GM18499 (cell line): ENCODE results near the gene ATRN.

Experiments used
- ATAC-seq: cut with Tn5 transposase; IDR thresholded peaks from one replicate; pipeline ENCODE4 v1.9.1; 2021; ENCODE audit warnings: moderate number of reproducible peaks; ENCODE audit not compliant: insufficient read depth, unreplicated experiment

Gene ATRN

DNA sequence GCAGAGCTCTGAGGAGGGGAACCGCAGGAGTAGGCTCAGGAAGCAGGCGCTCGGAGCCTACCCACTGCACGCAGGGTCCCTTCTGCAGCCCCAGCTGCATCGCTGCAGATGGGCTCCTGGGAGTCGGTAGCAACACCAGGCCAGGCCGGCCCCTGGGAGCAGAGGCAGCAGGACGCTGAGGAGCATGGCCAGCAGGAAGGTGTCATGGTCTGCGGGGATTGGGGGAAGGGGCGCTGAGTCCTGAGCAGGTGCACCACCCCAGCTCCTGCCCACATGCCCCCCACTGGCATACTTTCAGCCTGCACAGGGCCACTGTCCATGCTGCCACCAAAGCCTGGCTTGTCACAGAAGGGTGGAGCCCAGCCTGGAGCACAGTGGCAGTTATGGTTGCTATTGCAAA, 200.1 kb downstream of the ATRN start:
- no peak for ATAC-seq

DNA sequence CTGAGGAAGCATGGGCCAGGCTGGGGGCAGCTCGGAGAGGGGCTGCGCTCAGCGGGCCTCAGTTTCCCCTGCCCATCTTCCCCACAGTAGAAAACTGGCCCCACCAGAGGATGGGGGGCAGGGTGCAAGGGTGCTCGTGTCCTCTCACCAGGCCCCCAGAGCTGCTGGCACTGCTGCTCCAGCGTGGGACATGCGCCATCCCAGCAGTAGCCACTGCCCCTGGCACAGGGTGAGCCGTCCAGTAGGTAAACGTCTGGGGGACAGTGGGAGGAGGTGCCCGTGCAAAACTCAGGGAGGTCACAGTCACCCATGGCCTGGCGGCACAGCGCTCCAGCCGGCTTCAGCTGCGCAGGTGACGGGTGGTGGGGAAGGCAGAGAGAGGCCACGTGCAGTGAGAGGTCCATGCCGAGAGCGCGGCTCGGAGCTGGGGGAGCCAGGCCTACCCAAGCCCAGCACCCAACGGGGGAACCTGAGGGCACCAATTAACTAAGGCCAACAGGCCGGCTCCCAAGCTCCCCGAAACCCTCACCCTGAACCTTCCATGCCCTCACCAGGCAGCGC, 201.2 kb downstream of the ATRN start:
- ATAC-seq = no peak

DNA sequence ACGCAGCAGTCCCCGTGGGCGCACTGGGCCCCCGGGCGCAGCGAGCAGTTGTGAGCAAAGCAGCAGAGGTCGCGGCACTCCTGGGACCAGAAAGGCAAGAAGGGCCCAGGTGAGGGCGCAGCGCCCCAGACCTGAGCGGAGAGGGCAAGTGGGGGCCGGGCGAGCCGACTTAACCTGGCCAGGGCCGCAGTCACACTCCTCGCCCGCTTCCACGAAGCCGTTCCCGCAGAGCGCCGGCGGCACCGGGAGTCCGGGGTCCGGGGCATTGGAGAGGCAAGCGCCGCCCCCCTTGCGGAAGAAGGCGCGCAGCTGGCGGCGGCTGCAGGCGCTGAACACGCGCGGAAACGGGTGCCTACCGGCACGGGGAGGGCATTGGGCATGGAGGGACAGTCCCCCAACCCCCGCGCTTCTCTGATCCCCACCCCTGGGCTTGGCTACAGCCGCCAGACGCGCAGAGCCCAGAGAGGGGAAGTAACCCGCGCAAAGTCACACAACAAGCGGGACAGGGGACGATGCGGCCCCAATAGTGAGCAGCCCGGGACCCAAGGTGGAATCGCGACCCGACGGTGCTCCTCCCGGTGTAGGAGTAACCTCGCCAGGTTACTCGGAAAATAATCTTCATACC, 201.8 kb downstream of the ATRN start:
- ATAC-seq = no peak

- ATAC-seq = no peak
Measured at GRCh38 chr20:3673221-3674070, 202.6 kb downstream of the ATRN start.

DNA sequence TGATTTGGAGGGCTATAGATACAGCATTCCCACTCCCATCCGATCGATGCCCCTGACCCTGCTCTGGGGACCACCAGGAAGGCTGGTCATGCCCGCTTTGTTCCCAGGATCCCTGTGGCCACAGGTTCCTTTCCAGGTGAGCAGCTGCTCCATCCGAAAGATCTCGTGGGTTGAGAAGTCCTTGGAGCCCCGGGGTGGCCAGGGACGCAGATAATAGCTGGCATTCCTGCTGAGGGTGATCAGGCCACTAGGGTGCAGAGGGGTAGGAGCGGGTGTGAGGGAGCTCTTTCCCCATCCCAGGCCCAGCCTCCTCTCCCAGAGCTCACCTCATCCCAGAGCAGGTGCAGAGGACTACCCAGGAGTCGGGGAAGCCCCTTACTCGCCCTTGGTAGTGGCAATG, 203.6 kb downstream of the ATRN start:
- no peak for ATAC-seq

GRCh38 chr20:3674995-3675900, 204.4 kb downstream of the ATRN start:
- no peak for ATAC-seq

DNA sequence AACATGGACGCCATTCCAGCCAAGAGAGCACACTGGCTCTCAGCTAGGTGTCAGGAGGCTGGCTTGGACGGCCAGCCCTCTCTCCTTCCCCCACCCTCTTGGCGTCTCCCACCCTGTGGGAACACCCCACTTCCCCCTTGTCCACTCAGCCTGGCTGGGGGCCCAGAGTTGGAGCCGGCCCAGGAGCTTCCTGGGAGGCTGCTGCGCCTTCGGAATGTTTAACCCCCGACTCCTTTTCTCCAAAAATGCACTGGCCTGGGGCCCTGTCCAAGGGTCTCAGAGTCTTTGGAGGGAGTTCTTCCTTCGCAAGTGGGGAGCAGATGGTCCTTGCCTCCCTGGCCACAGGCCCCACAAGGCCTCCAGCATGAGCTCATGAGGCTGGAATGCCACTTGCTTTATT, 206.9 kb downstream of the ATRN start:
- no peak for ATAC-seq

DNA sequence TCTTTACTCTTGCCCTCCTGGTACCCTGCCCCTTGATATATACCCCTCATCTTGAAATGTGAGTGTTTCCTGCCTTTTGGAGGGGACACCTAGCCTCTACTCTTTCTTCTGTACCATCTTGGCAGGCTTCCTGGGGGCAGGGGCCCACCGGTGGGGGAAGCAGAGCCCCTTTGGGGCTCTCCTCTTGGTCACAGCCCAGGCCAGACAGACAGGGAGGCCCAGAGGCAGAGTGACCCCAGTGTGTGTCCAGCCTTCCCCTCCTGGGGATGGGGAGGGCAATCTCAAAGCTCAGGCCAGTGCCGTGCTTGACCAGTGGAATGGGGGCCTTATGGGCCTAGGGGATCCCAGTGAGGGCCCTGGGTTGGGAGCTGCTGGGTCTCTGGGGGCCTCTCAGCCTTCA, 207.4 kb downstream of the ATRN start:
- no peak for ATAC-seq

GRCh38 chr20:3678856-3679720, 208.3 kb downstream of the ATRN start:
- ATAC-seq = no peak

- ATAC-seq = no peak
Measured at GRCh38 chr20:3679749-3680700, 209.2 kb downstream of the ATRN start.

GRCh38 chr20:3680701-3681351, 210.0 kb downstream of the ATRN start:
- no peak for ATAC-seq

GRCh38 chr20:3681352-3681930, 210.6 kb downstream of the ATRN start:
- no peak for ATAC-seq

- no peak for ATAC-seq
Measured at GRCh38 chr20:3681931-3682781, 211.3 kb downstream of the ATRN start, which contains the start of gene ADAM33. Gene ADAM33, minus strand, starts transcription at chr20:3682010. Its CDS starts 6 bp downstream, at chr20:3682004.

DNA sequence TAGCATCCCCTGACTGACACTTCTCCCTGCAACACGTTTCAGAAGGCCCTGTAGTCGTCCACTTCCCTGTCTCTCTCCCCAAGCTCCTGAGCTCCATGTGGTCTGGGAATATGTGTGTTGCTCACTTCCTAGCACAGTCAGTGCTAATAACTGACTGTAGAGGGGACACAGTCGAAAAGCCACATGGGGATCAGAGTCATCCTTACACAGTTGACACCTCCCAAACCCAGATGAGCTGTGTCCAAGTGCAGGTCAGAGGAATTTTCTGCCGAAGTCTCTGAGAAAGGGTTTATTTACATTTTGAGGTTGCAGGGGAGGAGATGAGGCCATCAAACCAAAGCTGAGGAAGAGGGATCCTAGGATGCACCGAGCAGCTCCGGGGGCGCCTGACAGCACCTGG, 214.5 kb downstream of the ATRN start:
- ATAC-seq = no peak

DNA sequence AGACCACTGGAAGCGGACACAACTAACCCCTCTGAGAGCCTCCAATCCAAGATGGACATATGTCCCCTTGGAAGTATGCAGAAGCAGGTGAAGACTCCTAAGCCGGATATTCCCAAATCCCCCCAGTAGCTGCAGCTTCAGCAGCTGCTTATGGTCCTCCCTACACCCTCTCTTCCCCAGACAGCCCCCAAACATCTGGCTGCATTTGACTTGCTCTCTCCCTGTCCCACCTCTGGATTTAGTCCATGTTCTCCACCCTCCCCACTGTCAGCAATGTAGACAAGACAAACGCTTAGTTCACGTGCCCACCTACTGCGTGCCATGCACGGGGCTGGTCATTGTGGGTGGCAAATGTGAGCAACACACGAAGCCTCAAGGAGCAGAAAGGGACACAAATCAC, 215.6 kb downstream of the ATRN start:
- ATAC-seq = no peak

DNA sequence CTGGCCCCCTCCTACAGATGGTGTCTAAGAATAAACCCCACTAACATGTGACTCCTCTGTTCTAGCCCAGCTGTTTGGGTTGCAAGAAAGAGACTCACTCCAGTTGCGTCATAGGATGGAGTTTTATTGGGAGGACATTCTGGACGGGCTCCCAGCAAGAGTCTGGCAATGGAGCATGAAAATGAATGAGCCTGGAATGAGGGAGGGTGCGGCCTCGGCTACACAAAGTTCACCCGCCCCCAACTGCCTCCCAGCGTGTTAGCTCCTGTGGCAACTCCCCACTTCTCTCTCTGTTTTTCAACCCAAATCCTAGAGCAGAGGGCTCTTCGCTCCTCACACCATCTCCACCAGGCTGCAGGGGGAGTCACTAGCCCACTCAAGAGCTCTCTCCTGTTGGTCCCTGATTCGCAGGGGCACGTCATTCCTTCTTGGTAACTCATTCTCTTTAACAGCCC, 216.1 kb downstream of the ATRN start:
- ATAC-seq = no peak

GRCh38 chr20:3687655-3688054, 216.8 kb downstream of the ATRN start:
- no peak for ATAC-seq
